OCI-LY3 (cell line): Measurements from ENCODE around the gene CRYM.

Experiments
- H2AFZ ChIP-seq: fragments of 200-600, 300-600 bp; shearing (Covaris generic); 2 replicates; pipeline ENCODE4 v1.6.0; 2014; ENCODE audit warnings: antibody characterized with exemption, low read depth, low read length
- H3K27ac ChIP-seq: fragments of 200-600, 300-600 bp; sonication (generic); 2 replicates; pipeline ENCODE4 v1.5.1; 2014; ENCODE audit warnings: mild to moderate bottlenecking, low read length, moderate library complexity, mixed read lengths
- H3K27me3 ChIP-seq: fragments of 200-600, 300-600 bp; sonication (generic); 2 replicates; pipeline ENCODE4 v1.6.1; 2014; ENCODE audit warnings: low read depth, low read length, mixed read lengths
- H3K36me3 ChIP-seq: fragments of 200-600, 300-600 bp; sonication (generic); replicated peaks from 2 replicates; pipeline ENCODE3; 2014; ENCODE audit warnings: low read depth, low read length, mixed read lengths
- H3K4me1 ChIP-seq: fragments of 300-600, 200-600 bp; sonication (generic); 2 replicates; pipeline ENCODE4 v1.6.1; 2014; ENCODE audit warnings: low read length, mixed read lengths
- H3K4me2 ChIP-seq: fragments of 200-600, 300-600 bp; sonication (generic); 2 replicates; pipeline ENCODE4 v1.6.1; 2014; ENCODE audit warnings: low read length, mixed read lengths
- H3K4me3 ChIP-seq: fragments of 300-600, 200-600 bp; sonication (generic); 2 replicates; pipeline ENCODE4 v1.5.1; 2014; ENCODE audit warnings: antibody characterized with exemption, mild to moderate bottlenecking, low read length, moderate library complexity
- H3K79me2 ChIP-seq: fragments of 300-600, 200-600 bp; shearing (Covaris generic); 2 replicates; pipeline ENCODE4 v1.6.1; 2014; ENCODE audit warnings: mild to moderate bottlenecking, low read length, mixed read lengths
- H3K9ac ChIP-seq: fragments of 300-600, 200-600 bp; shearing (Covaris generic); 2 replicates; pipeline ENCODE4 v1.6.0; 2014; ENCODE audit warnings: mild to moderate bottlenecking, low read length, moderate library complexity
- H3K9me3 ChIP-seq: fragments of 200-600, 300-600 bp; shearing (Covaris generic); 2 replicates; pipeline ENCODE4 v1.6.1; 2014; ENCODE audit warnings: low read length, mixed read lengths; ENCODE audit not compliant: insufficient read depth
- H4K20me1 ChIP-seq: fragments of 200-600, 300-600 bp; sonication (generic); 2 replicates; pipeline ENCODE4 v1.6.1; 2016; ENCODE audit warnings: low read length, mixed read lengths; ENCODE audit not compliant: insufficient read depth
- EZH2phosphoT487 ChIP-seq: fragments of 200-600 bp; shearing (Covaris generic); IDR thresholded peaks from 2 replicates; pipeline ENCODE4 v1.6.1; 2018; ENCODE audit warnings: antibody characterized with exemption, mixed run types, low read depth
- TF ChIP-seq, protein P1 (sequence below): fragments of 200-600, 300-600 bp; sonication (generic); IDR thresholded peaks from 2 replicates; pipeline ENCODE4 v1.5.1; 2014; ENCODE audit warnings: antibody characterized with exemption, low read length, low read depth

Gene CRYM

DNA sequence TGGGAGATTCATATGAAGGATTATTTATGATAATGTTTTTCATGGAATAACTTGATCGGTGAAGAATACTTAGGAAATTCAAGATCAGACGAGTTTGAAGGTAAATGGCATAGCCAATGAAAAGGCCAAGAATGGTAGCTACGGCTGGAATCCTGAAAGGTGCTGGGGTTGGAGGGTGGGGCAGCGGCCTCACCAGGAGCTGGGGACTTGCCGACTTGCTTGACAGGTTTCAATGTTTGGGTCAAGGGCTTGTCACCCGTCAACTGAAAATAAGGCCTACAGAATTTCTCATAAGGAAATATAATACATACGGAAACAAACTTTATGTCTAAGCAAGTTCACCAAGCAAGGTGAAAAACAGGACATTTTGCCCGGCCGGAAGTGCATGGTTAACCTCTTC lies 9.9 kb downstream of the CRYM start:
- no peaks in the 10 kb centered on the region for H3K9me3 ChIP-seq
- H3K9ac ChIP-seq: no peak overlapping the region
- H4K20me1 ChIP-seq: no peaks in the 10 kb centered on the region
- no peaks in the 10 kb centered on the region for H3K79me2 ChIP-seq
- no peak overlapping the region for H2AFZ ChIP-seq
- TF ChIP-seq EZH2phosphoT487: no peak
- TF ChIP-seq, protein P1, sequence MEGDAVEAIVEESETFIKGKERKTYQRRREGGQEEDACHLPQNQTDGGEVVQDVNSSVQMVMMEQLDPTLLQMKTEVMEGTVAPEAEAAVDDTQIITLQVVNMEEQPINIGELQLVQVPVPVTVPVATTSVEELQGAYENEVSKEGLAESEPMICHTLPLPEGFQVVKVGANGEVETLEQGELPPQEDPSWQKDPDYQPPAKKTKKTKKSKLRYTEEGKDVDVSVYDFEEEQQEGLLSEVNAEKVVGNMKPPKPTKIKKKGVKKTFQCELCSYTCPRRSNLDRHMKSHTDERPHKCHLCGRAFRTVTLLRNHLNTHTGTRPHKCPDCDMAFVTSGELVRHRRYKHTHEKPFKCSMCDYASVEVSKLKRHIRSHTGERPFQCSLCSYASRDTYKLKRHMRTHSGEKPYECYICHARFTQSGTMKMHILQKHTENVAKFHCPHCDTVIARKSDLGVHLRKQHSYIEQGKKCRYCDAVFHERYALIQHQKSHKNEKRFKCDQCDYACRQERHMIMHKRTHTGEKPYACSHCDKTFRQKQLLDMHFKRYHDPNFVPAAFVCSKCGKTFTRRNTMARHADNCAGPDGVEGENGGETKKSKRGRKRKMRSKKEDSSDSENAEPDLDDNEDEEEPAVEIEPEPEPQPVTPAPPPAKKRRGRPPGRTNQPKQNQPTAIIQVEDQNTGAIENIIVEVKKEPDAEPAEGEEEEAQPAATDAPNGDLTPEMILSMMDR: no peak
- H3K27me3 ChIP-seq: peaks cover 13% of the 10 kb centered on the region
- H3K4me3 ChIP-seq: no peak overlapping the region
- peaks cover 11% of the 10 kb centered on the region for H3K4me1 ChIP-seq
- H3K36me3 ChIP-seq: no peaks in the 10 kb centered on the region
- H3K4me2 ChIP-seq: no peak overlapping the region
- H3K27ac ChIP-seq: no peak overlapping the region

DNA sequence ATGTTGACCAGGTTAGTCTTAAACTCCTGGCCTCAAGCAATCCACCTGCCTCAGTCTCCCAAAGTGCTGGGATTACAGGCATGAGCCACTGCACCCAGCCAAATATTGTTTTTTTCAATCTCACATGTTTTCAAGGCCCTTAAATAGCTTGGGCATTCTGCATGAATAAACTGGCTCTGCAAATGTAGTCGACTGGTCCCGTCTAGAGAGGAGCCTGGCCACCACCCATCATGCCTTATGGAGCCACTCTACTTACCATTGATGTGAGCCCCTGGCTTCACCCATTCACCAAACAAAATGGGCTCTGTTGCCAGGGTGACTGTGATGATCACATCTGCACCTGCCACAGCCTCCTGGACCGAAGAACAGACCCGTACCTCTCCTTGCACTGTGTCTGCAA lies 10.8 kb downstream of the CRYM start:
- Histone ChIP-seq H3K9me3 (no peaks in the 10 kb centered on the region), H4K20me1 (no peaks in the 10 kb centered on the region), H3K4me2 (no peak overlapping the region), H3K4me3 (no peak overlapping the region), H3K27ac (no peak overlapping the region), H3K4me1 (peaks cover 9% of the 10 kb centered on the region), H3K79me2 (no peaks in the 10 kb centered on the region), H2AFZ (no peak overlapping the region), H3K36me3 (no peaks in the 10 kb centered on the region), H3K27me3 (peaks cover 11% of the 10 kb centered on the region), H3K9ac (no peak overlapping the region)
- no peak for TF ChIP-seq EZH2phosphoT487
- TF ChIP-seq, protein P1: no peak

DNA sequence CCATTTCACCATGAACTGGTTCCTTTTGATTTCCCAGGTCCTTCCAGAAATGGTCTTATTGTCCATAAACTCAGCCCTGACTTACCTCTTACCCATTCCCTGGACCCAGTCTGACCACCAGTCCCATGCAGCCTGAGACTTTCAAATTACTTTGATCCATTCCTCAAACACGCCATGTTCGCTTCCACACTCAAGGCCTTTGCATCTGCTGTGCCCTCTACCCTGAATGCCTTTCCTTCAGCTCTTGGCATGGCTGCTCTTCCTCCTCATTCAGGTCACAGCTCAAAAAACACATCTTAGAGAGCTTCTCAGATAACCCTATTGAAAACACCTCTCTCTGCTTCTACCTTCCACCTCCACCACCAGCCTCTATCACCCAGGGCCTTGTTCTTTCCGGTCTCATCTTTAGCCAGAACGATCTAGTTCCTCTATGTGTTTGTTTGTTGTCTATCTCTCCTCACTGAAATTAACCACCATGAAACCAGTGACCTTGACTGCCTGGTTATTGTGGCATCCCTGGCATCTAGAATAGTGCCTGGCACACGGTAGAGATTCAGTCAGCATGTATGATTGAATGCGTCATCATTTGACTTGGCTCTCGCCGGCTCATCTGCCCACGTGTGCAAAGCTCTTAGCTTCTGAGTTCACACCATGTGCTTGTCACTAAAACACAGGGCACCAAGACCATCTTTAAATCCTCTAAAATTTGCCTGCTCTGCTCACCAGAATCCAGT lies 12.8 kb downstream of the CRYM start:
- TF ChIP-seq, protein P1: no peak
- TF ChIP-seq EZH2phosphoT487: no peak
- H3K27me3 ChIP-seq: no peaks in the 10 kb centered on the region
- H3K9me3 ChIP-seq: no peaks in the 10 kb centered on the region
- H3K79me2 ChIP-seq: no peaks in the 10 kb centered on the region
- H3K9ac ChIP-seq: no peak overlapping the region
- no peak overlapping the region for H3K4me2 ChIP-seq
- H3K36me3 ChIP-seq: no peaks in the 10 kb centered on the region
- H3K4me1 ChIP-seq: peaks cover 9% of the 10 kb centered on the region
- no peak overlapping the region for H2AFZ ChIP-seq
- H3K27ac ChIP-seq: no peak overlapping the region
- H4K20me1 ChIP-seq: no peaks in the 10 kb centered on the region
- H3K4me3 ChIP-seq: no peak overlapping the region

DNA sequence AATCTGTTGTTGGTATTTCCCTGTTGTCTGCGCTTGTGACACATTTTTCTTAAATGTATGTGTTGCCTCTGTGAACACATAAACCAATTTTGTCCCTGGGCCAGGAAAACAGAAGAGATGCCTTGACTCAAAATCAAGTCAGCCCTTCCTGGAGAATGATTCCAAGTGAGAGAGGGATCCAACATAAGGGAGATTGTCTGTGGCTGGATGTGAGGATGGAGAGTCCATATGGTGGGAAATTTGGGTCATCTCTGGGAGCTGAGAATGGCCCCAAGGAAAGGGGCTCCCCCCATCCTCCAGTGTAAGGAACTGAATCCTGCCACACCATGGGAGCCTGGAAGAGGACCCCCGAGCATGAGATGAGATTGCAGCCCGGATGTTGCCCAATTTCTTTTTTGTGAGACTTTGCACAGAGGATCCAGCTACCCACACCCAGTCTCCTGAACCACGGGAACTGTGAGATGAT lies 13.5 kb downstream of the CRYM start:
- Histone ChIP-seq H2AFZ (no peak overlapping the region), H3K27ac (no peak overlapping the region), H3K9ac (no peak overlapping the region), H4K20me1 (no peaks in the 10 kb centered on the region), H3K9me3 (no peaks in the 10 kb centered on the region), H3K27me3 (no peaks in the 10 kb centered on the region), H3K36me3 (no peaks in the 10 kb centered on the region), H3K4me1 (peaks cover 9% of the 10 kb centered on the region), H3K79me2 (no peaks in the 10 kb centered on the region), H3K4me3 (no peak overlapping the region), H3K4me2 (no peak overlapping the region)
- TF ChIP-seq, protein P1: no peak
- no peak for TF ChIP-seq EZH2phosphoT487
